ENCODE data around the gene COG1. TPM values are rescaled to one million over a fixed set of nuclear protein-coding genes. Genes with fewer than 3 reads are reported as not detected.

COG1 gene
- total RNA-seq, 1 donor from 2014 or later, result 27.8 TPM

GRCh38 chr17:73232587-73233373 lies 39.9 kb downstream of the COG1 start:
- H3K27me3 Mint-ChIP-seq (ENCODE audit: unreplicated experiment), result peaks cover 3% of the 10 kb centered on the region
- no peak for TF ChIP-seq CTCF (IDR thresholded peaks at IDR 0.05; ENCODE audit: unreplicated experiment)
- DNase-seq (ENCODE audit: low spot score), result peak; percentile 60
- H3K27ac Mint-ChIP-seq (ENCODE audit: unreplicated experiment), result peak overlapping the region; percentile 97
- peaks cover 31% of the 10 kb centered on the region for H3K4me1 Mint-ChIP-seq (ENCODE audit: unreplicated experiment)
- no peaks in the 10 kb centered on the region for H3K9me3 Mint-ChIP-seq (ENCODE audit: unreplicated experiment)
- peaks cover 6% of the 10 kb centered on the region for H3K36me3 Mint-ChIP-seq (ENCODE audit: low read depth, unreplicated experiment)
- peak overlapping the region; percentile 98 for H3K4me3 Mint-ChIP-seq (ENCODE audit: unreplicated experiment)

DNA sequence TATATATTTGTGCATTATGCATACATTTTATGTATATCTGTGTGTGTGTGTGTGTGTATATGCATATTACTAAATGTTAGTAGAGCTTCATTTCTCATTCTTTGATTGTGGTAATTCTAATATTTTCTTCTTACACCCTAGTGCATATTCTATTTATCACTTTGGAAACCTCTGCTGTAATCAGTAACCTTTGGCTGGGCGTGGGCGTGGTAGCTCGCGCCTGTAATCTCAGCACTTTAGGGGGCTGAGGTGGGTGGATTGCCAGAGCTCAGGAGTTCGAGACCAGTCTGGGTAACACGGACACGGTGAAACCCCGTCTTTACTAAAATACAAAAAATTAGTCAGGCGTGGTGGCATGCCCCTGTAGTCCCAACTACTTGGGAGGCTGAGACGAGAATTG lies 41.9 kb downstream of the COG1 start:
- Mint-ChIP-seq H3K4me3 (ENCODE audit: unreplicated experiment) (no peak overlapping the region), H3K27ac (ENCODE audit: unreplicated experiment) (no peak overlapping the region), H3K9me3 (ENCODE audit: unreplicated experiment) (no peaks in the 10 kb centered on the region), H3K4me1 (ENCODE audit: unreplicated experiment) (peaks cover 31% of the 10 kb centered on the region), H3K27me3 (ENCODE audit: unreplicated experiment) (no peaks in the 10 kb centered on the region), H3K36me3 (ENCODE audit: low read depth, unreplicated experiment) (peaks cover 6% of the 10 kb centered on the region)
- no peak for DNase-seq (ENCODE audit: low spot score)
- no peak for TF ChIP-seq CTCF (IDR thresholded peaks at IDR 0.05; ENCODE audit: unreplicated experiment)

DNA sequence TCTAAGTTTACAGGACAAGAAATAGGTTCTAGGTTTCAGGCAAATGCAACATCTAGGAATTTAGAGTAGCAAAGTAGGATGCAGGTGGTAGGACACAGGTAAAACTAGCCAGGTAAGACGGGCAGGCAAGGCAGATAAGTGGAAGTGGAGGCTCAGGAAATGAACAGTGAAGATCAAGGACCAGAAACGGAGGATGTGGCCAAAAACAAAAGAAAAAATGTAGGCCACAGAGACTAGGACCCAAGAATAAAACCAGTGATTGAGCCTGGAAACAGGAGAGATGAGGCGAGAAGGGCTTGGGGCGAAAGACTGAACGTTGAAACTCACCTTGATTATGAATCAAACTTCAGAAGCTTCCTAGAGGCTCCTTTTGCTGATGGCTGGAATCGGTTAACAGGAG lies 44.9 kb downstream of the COG1 start:
- no peaks in the 10 kb centered on the region for H3K9me3 Mint-ChIP-seq (ENCODE audit: unreplicated experiment)
- no peaks in the 10 kb centered on the region for H3K27me3 Mint-ChIP-seq (ENCODE audit: unreplicated experiment)
- peaks cover 19% of the 10 kb centered on the region for H3K4me1 Mint-ChIP-seq (ENCODE audit: unreplicated experiment)
- H3K36me3 Mint-ChIP-seq (ENCODE audit: low read depth, unreplicated experiment), result peaks cover 9% of the 10 kb centered on the region
- H3K4me3 Mint-ChIP-seq (ENCODE audit: unreplicated experiment), result peak overlapping the region; percentile 17
- no peak for DNase-seq (ENCODE audit: low spot score)
- TF ChIP-seq CTCF (IDR thresholded peaks at IDR 0.05; ENCODE audit: unreplicated experiment), result no peak
- H3K27ac Mint-ChIP-seq (ENCODE audit: unreplicated experiment), result no peak overlapping the region

GRCh38 chr17:73240561-73240960 lies 47.7 kb downstream of the COG1 start:
- no peak for DNase-seq (ENCODE audit: low spot score)
- Mint-ChIP-seq H3K27ac (ENCODE audit: unreplicated experiment) (no peak overlapping the region), H3K4me3 (ENCODE audit: unreplicated experiment) (no peak overlapping the region), H3K27me3 (ENCODE audit: unreplicated experiment) (no peaks in the 10 kb centered on the region), H3K9me3 (ENCODE audit: unreplicated experiment) (no peaks in the 10 kb centered on the region), H3K4me1 (ENCODE audit: unreplicated experiment) (peaks cover 12% of the 10 kb centered on the region), H3K36me3 (ENCODE audit: low read depth, unreplicated experiment) (peaks cover 9% of the 10 kb centered on the region)
- no peak for TF ChIP-seq CTCF (IDR thresholded peaks at IDR 0.05; ENCODE audit: unreplicated experiment)

DNA sequence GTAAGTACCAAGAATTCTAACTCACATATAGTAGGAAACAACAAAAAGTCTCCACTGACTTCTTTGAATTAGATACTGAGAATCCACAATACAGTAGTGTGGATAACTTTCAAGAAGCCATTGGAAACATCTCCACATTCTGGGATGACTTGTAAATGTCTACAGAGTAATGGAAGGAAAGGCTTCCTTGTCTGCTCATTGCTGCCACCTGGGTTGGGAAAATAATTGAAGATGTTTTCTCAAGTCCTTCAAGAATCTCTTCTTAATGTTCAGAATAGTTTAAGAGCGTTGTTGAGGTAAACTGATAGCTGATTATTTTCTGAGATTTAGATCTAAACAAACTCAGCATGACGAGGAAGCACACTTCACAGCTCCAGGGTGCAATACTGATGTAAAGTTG lies 54.9 kb downstream of the COG1 start:
- Mint-ChIP-seq H3K36me3 (ENCODE audit: low read depth, unreplicated experiment) (peaks cover 12% of the 10 kb centered on the region), H3K27ac (ENCODE audit: unreplicated experiment) (no peak overlapping the region), H3K27me3 (ENCODE audit: unreplicated experiment) (no peaks in the 10 kb centered on the region), H3K9me3 (ENCODE audit: unreplicated experiment) (no peaks in the 10 kb centered on the region), H3K4me3 (ENCODE audit: unreplicated experiment) (peak overlapping the region; percentile 34), H3K4me1 (ENCODE audit: unreplicated experiment) (peaks cover 5% of the 10 kb centered on the region)
- no peak for DNase-seq (ENCODE audit: low spot score)
- no peak for TF ChIP-seq CTCF (IDR thresholded peaks at IDR 0.05; ENCODE audit: unreplicated experiment)
